Naive thymus-derived CD4-positive, alpha-beta T cell (primary cell): Measurements from ENCODE around the gene USP48. TPM values are rescaled to one million over a fixed set of nuclear protein-coding genes. Genes with fewer than 3 reads are reported as not detected.
A peak's percentile ranks its signal among the peaks of the same experiment; 100 is the strongest.

ENCODE experiments used
- ATAC-seq: fragments of 150-1000 bp; cut with Tn5 transposase; 2 replicates; pipeline ENCODE4 v1.10.0; 2021; ENCODE audit warnings: mild to moderate bottlenecking, moderate library complexity
- CTCF ChIA-PET: fragments of 350-600 bp; sonication (Branson Sonifier 250); formaldehyde crosslinking; loops from one replicate; lab custom pipeline; 2021; ENCODE audit warnings: antibody characterized with exemption; lab: Charles Lee
- POLR2A ChIA-PET: fragments of 350-600 bp; sonication (Branson Sonifier 250); formaldehyde crosslinking; loops from one replicate; lab custom pipeline; 2021; ENCODE audit warnings: antibody characterized with exemption, inconsistent platforms; lab: Charles Lee
- DNase-seq, 9 donors: peaks; one replicate each; pipeline versions ENCODE4 v3.0.0 to v3.0.0-alpha.2; 2020 to 2022; ENCODE audit warnings: mixed read lengths in 1 of 9
- H3K27ac ChIP-seq: one replicate; pipeline ENCODE4 v1.7.0; 2013; ENCODE audit warnings: mild to moderate bottlenecking, low read depth, low read length, moderate library complexity
- H3K27me3 ChIP-seq, 2 donors: one replicate each; pipeline ENCODE4 v1.7.0; 2013; ENCODE audit warnings: low read length in 2 of 2, mild to moderate bottlenecking in 2 of 2, moderate library complexity in 2 of 2; ENCODE audit not compliant: control insufficient read depth in 2 of 2, insufficient read depth in 2 of 2
- H3K36me3 ChIP-seq, 3 experiments: 1 replicate in 2 of 3; 2 replicates in 1 of 3; pipeline ENCODE4 v1.7.0; 2013; ENCODE audit warnings: low read length in 3 of 3, mild to moderate bottlenecking in 3 of 3, moderate library complexity in 1 of 3; ENCODE audit not compliant: insufficient read depth in 3 of 3, control insufficient read depth in 2 of 3
- H3K4me1 ChIP-seq, 2 donors: one replicate each; pipeline ENCODE4 v1.7.0; 2013; ENCODE audit warnings: low read length in 2 of 2, mild to moderate bottlenecking in 2 of 2, moderate library complexity in 1 of 2; ENCODE audit not compliant: control insufficient read depth in 2 of 2, insufficient read depth in 2 of 2
- H3K4me3 ChIP-seq: 2 replicates; pipeline ENCODE4 v1.7.0; 2013; ENCODE audit warnings: mild to moderate bottlenecking, low read length
- H3K9me3 ChIP-seq, 3 experiments: 1 replicate in 2 of 3; 2 replicates in 1 of 3; pipeline ENCODE4 v1.7.0; 2013; ENCODE audit warnings: low read length in 3 of 3; ENCODE audit not compliant: control insufficient read depth in 2 of 3
- H3K27ac Mint-ChIP-seq, 9 donors: one replicate each; pipeline ENCODE4 v1.8.0; 2020 to 2022; ENCODE audit warnings: mixed read lengths in 9 of 9, mild to moderate bottlenecking in 8 of 9, moderate library complexity in 5 of 9, inconsistent platforms in 2 of 9
- H3K27me3 Mint-ChIP-seq, 5 donors: one replicate each; pipeline ENCODE4 v1.8.0; 2021 to 2022; ENCODE audit warnings: mixed read lengths in 5 of 5, mild to moderate bottlenecking in 1 of 5
- H3K36me3 Mint-ChIP-seq, 5 donors: one replicate each; pipeline ENCODE4 v1.8.0; 2020 to 2022; ENCODE audit warnings: mixed read lengths in 5 of 5, mild to moderate bottlenecking in 3 of 5, inconsistent platforms in 1 of 5
- H3K4me1 Mint-ChIP-seq, 7 donors: one replicate each; pipeline ENCODE4 v1.8.0; 2020 to 2022; ENCODE audit warnings: mixed read lengths in 7 of 7, mild to moderate bottlenecking in 3 of 7, inconsistent platforms in 1 of 7
- H3K4me3 Mint-ChIP-seq, 10 donors: one replicate each; pipeline ENCODE4 v1.8.0; 2020 to 2022; ENCODE audit warnings: mild to moderate bottlenecking in 10 of 10, mixed read lengths in 10 of 10, moderate library complexity in 6 of 10, inconsistent platforms in 2 of 10
- H3K9me3 Mint-ChIP-seq, 11 donors: one replicate each; pipeline ENCODE4 v1.8.0; 2020 to 2022; ENCODE audit warnings: mixed read lengths in 11 of 11, mild to moderate bottlenecking in 4 of 11, inconsistent platforms in 1 of 11, moderate library complexity in 1 of 11
- intact Hi-C, 2 donors: fragments of 100-400 bp; cut with micrococcal nuclease; formaldehyde crosslinking; loops; one replicate each; pipeline ENCODE4 v1.15.1; 2023
- polyA plus RNA-seq, 2 donors: library from polyadenylated mRNA; unstranded; fragments of 300-500 nt; fragmentation: Illumina TruSeq; gene quantifications; one replicate each; pipeline ENCODE4 v1.2.3, GENCODE V29; 2021
- total RNA-seq, 6 experiments: library from RNA in 5 of 6; stranded (reverse) in 5 of 6; gene quantifications; 1 replicate in 5 of 6; 2 replicates in 1 of 6; pipeline ENCODE4 v1.2.3 and lab custom pipeline; 2021 to 2026

The USP48 gene
- total and polyA plus RNA-seq, 7 experiments from 2014 or later = 34.8 to 107 (median 79.5) TPM

GRCh38 chr1:21756393-21757089 is 26.4 kb downstream of the USP48 start:
- H3K9me3 Mint-ChIP-seq = peaks cover 0 to 2% (median 0%) of the 10 kb centered on the region in 11 donors
- H3K4me3 Mint-ChIP-seq = no peak overlapping the region
- intact Hi-C loops = no loop called here
- no peak overlapping the region for H3K27ac ChIP-seq
- H3K4me3 ChIP-seq = no peak overlapping the region
- DNase-seq (no peak), ATAC-seq (no peak)
- no peak overlapping the region for H3K27ac Mint-ChIP-seq
- H3K9me3 ChIP-seq = no peaks in the 10 kb centered on the region
- H3K27me3 Mint-ChIP-seq = no peaks in the 10 kb centered on the region
- peaks cover 12 to 28% (median 23%) of the 10 kb centered on the region in 7 donors for H3K4me1 Mint-ChIP-seq
- peaks cover 0 to 33% (median 10%) of the 10 kb centered on the region in 5 donors for H3K36me3 Mint-ChIP-seq
- no peaks in the 10 kb centered on the region for H3K4me1 ChIP-seq
- peaks cover 13 to 41% (median 24%) of the 10 kb centered on the region in 3 experiments for H3K36me3 ChIP-seq
- ChIA-PET CTCF (interaction anchor here (0.7 kb wide), 1 partner anchor 53 kb away, joined by 4 read pairs; no protein-coding TSS in a partner anchor), POLR2A (no interaction called here)
- H3K27me3 ChIP-seq = no peaks in the 10 kb centered on the region

- Mint-ChIP-seq H3K4me3 (no peak overlapping the region), H3K27me3 (no peaks in the 10 kb centered on the region), H3K27ac (peak overlapping the region in 1 of 9 donors; percentile 34), H3K36me3 (peaks cover under 1 to 41% (median 14%) of the 10 kb centered on the region in 5 donors), H3K4me1 (peaks cover 11 to 21% (median 20%) of the 10 kb centered on the region in 7 donors), H3K9me3 (peaks cover 0 to 3% (median 0%) of the 10 kb centered on the region in 11 donors)
- ChIA-PET POLR2A (no interaction called here), CTCF (interaction anchor here (0.6 kb wide), 1 partner anchor 342 kb away, joined by 4 read pairs; no protein-coding TSS in a partner anchor)
- intact Hi-C loops = no loop called here
- DNase-seq (no peak), ATAC-seq (no peak)
- H3K27me3 ChIP-seq = no peaks in the 10 kb centered on the region
- no peak overlapping the region for H3K4me3 ChIP-seq
- no peaks in the 10 kb centered on the region for H3K4me1 ChIP-seq
- peaks cover 22 to 56% (median 32%) of the 10 kb centered on the region in 3 experiments for H3K36me3 ChIP-seq
- H3K9me3 ChIP-seq = no peaks in the 10 kb centered on the region
- H3K27ac ChIP-seq = no peak overlapping the region
Observed at GRCh38 chr1:21755067-21755466, 27.9 kb downstream of the USP48 start.

DNA sequence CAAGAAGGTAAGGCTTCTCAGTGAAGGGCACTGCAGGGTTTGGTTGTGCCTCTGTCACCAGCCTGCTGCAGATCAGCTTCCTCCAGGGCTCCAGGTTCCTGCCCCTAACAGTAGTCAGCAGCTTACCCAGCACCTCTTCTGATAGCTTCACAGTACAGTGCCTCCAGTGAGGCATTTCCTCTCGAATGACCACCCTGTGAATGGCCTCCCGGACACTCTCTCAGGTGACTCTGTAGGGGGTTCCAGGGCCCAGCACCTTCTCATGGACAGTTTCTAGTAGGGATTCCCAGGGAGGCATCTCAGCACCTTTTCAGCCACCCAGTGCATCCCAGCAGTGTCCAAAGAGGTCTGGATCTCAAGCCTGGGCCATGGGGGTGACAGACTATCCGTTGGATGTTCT is 28.4 kb downstream of the USP48 start:
- intact Hi-C loops = no loop called here
- Mint-ChIP-seq H3K27me3 (no peaks in the 10 kb centered on the region), H3K9me3 (peaks cover 0 to 3% (median 0%) of the 10 kb centered on the region in 11 donors), H3K36me3 (peaks cover 5 to 46% (median 17%) of the 10 kb centered on the region in 5 donors), H3K27ac (peak overlapping the region in 1 of 9 donors; percentile 8), H3K4me3 (no peak overlapping the region), H3K4me1 (peaks cover 6 to 19% (median 15%) of the 10 kb centered on the region in 7 donors)
- H3K36me3 ChIP-seq = peaks cover 26 to 61% (median 32%) of the 10 kb centered on the region in 3 experiments
- CTCF ChIA-PET = no interaction called here
- DNase-seq (no peak), ATAC-seq (no peak)
- no peaks in the 10 kb centered on the region for H3K9me3 ChIP-seq
- H3K4me1 ChIP-seq = no peaks in the 10 kb centered on the region
- no peaks in the 10 kb centered on the region for H3K27me3 ChIP-seq
- H3K27ac ChIP-seq = no peak overlapping the region
- POLR2A ChIA-PET = no interaction called here
- no peak overlapping the region for H3K4me3 ChIP-seq

DNA sequence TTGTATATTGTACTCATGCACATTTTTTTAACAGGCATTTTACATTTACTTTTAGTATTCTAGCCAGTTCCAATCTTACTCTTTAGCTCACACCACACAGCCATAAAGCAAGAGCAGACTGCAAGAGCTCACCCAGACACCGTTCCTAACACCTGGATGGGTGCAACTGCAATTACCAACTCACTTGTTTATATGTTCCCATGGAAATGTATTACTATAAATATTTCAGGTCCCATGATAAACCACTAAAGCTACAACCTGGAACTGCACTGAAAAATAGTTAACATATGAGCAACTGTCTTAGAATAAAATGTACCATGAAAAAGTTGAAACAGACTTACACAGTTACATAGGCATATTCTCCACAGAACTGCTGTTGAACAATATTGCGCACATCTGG is 30.8 kb downstream of the USP48 start:
- Mint-ChIP-seq H3K4me1 (peaks cover 0 to 7% (median 0%) of the 10 kb centered on the region in 7 donors), H3K9me3 (peaks cover 0 to 3% (median 0%) of the 10 kb centered on the region in 11 donors), H3K4me3 (no peak overlapping the region), H3K36me3 (peaks cover 9 to 51% (median 20%) of the 10 kb centered on the region in 5 donors), H3K27ac (peak overlapping the region in 1 of 9 donors; percentile 16), H3K27me3 (no peaks in the 10 kb centered on the region)
- intact Hi-C loops = no loop called here
- H3K4me1 ChIP-seq = no peaks in the 10 kb centered on the region
- H3K36me3 ChIP-seq = peaks cover 30 to 78% (median 32%) of the 10 kb centered on the region in 3 experiments
- H3K27me3 ChIP-seq = no peaks in the 10 kb centered on the region
- H3K4me3 ChIP-seq = no peak overlapping the region
- POLR2A ChIA-PET = no interaction called here
- H3K9me3 ChIP-seq = no peaks in the 10 kb centered on the region
- no peak overlapping the region for H3K27ac ChIP-seq
- ATAC-seq = no peak
- CTCF ChIA-PET = no interaction called here
- no peak for DNase-seq

GRCh38 chr1:21751281-21751680 is 31.7 kb downstream of the USP48 start:
- H3K4me3 Mint-ChIP-seq = no peak overlapping the region
- H3K9me3 Mint-ChIP-seq = peaks cover 0 to 3% (median 0%) of the 10 kb centered on the region in 11 donors
- H3K27me3 ChIP-seq = no peaks in the 10 kb centered on the region
- peaks cover 9 to 45% (median 20%) of the 10 kb centered on the region in 5 donors for H3K36me3 Mint-ChIP-seq
- peaks cover 30 to 73% (median 32%) of the 10 kb centered on the region in 3 experiments for H3K36me3 ChIP-seq
- DNase-seq (no peak), ATAC-seq (no peak)
- H3K27me3 Mint-ChIP-seq = no peaks in the 10 kb centered on the region
- peak overlapping the region in 1 of 9 donors; percentile 20 for H3K27ac Mint-ChIP-seq
- intact Hi-C loops = no loop called here
- no peak overlapping the region for H3K4me3 ChIP-seq
- CTCF ChIA-PET = interaction anchor here (0.6 kb wide), 1 partner anchor 107 kb away, joined by 3 read pairs; no protein-coding TSS in a partner anchor
- no peaks in the 10 kb centered on the region for H3K9me3 ChIP-seq
- H3K27ac ChIP-seq = no peak overlapping the region
- H3K4me1 Mint-ChIP-seq = peaks cover 0 to 7% (median 0%) of the 10 kb centered on the region in 7 donors
- no peaks in the 10 kb centered on the region for H3K4me1 ChIP-seq
- POLR2A ChIA-PET = no interaction called here

DNA sequence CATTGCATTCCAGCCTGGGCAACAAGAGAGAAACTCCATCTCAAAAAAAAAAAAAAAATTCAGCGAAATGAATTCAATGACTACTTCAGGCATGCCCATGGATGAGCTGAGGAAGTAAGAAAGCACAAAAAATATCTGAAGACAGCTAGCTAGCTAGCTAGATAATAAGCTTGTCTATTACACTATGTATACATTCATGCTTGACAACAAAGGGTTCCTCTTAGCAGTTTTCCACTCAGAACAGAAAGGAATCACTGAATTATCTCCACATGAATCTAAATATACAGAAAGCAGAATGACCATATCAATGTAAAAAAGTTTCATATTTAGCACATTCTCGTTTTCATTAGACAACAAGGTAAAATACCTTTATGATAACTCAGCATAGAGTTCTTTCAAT is 32.1 kb downstream of the USP48 start:
- Histone ChIP-seq H3K36me3 (peaks cover 30 to 70% (median 32%) of the 10 kb centered on the region in 3 experiments), H3K4me3 (no peak overlapping the region), H3K27me3 (no peaks in the 10 kb centered on the region), H3K27ac (no peak overlapping the region), H3K4me1 (no peaks in the 10 kb centered on the region), H3K9me3 (no peaks in the 10 kb centered on the region)
- ChIA-PET CTCF (interaction anchor here (0.6 kb wide), 1 partner anchor 107 kb away, joined by 3 read pairs; no protein-coding TSS in a partner anchor), POLR2A (no interaction called here)
- H3K4me1 Mint-ChIP-seq = peaks cover 0 to 7% (median 0%) of the 10 kb centered on the region in 7 donors
- intact Hi-C loops = no loop called here
- H3K9me3 Mint-ChIP-seq = peaks cover 0 to 3% (median 0%) of the 10 kb centered on the region in 11 donors
- H3K4me3 Mint-ChIP-seq = no peak overlapping the region
- H3K27me3 Mint-ChIP-seq = no peaks in the 10 kb centered on the region
- no peak overlapping the region for H3K27ac Mint-ChIP-seq
- DNase-seq = no peak
- no peak for ATAC-seq
- H3K36me3 Mint-ChIP-seq = peaks cover 9 to 44% (median 20%) of the 10 kb centered on the region in 5 donors
